Astrocyte (in vitro differentiated cells and primary cell): ENCODE results near the gene NXN.
"Not testable (repeated sequence)": the region's sequence is repeated elsewhere in the genome, so short reads cannot be mapped to it uniquely, and the experiment has no call there.

ENCODE experiments used
- EZH2 ChIP-seq: IDR thresholded peaks from 2 replicates; pipeline ENCODE4 v1.6.1; 2012; ENCODE audit warnings: mild to moderate bottlenecking, low read length, inconsistent platforms; ENCODE audit not compliant: insufficient read depth
- TF ChIP-seq, protein P1 (sequence below): IDR thresholded peaks from 2 replicates; pipeline ENCODE4 v1.5.1; 2011; ENCODE audit warnings: low read depth, mild to moderate bottlenecking, inconsistent platforms, low read length, moderate library complexity; ENCODE audit not compliant: insufficient read depth

DNA sequence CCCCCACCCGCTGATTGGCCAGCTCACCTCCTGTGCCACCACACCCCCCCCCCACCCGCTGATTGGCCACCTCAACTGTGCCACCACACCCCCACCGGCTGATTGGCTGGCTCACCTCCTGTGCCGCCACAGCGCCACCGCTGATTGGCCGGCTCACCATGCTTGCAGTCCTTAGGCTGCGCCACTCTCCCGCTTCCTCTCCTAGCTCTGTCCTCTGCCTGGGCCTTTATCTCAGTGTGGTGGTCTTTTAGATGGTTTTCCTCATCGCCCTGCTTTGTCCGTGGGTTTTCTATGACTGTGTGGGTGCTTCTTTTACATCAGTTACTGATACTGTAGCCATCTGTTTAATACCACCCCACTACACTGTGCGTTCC, 188.7 kb downstream of the NXN start:
- TF ChIP-seq, protein P1, sequence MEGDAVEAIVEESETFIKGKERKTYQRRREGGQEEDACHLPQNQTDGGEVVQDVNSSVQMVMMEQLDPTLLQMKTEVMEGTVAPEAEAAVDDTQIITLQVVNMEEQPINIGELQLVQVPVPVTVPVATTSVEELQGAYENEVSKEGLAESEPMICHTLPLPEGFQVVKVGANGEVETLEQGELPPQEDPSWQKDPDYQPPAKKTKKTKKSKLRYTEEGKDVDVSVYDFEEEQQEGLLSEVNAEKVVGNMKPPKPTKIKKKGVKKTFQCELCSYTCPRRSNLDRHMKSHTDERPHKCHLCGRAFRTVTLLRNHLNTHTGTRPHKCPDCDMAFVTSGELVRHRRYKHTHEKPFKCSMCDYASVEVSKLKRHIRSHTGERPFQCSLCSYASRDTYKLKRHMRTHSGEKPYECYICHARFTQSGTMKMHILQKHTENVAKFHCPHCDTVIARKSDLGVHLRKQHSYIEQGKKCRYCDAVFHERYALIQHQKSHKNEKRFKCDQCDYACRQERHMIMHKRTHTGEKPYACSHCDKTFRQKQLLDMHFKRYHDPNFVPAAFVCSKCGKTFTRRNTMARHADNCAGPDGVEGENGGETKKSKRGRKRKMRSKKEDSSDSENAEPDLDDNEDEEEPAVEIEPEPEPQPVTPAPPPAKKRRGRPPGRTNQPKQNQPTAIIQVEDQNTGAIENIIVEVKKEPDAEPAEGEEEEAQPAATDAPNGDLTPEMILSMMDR, result not testable (repeated sequence)
- TF ChIP-seq EZH2, result not testable (repeated sequence)
